Astrocyte (in vitro differentiated cells and primary cell): ENCODE data around the gene KDM6B. TPM values are rescaled to one million over a fixed set of nuclear protein-coding genes. Genes with fewer than 3 reads are reported as not detected.

Experiments
- DNase-seq: peaks from one replicate; pipeline ENCODE4 v3.0.0-alpha.2; 2010; ENCODE audit warnings: low read depth
- FAIRE-seq: peaks from 2 replicates; lab custom pipeline; 2011; peaks lifted over from hg19 to GRCh38; lab: Jason Lieb, UNC
- H2AFZ ChIP-seq: 2 replicates; pipeline ENCODE4 v1.6.0; 2012; ENCODE audit warnings: low read depth, low read length, inconsistent platforms
- H3K27ac ChIP-seq: 2 replicates; pipeline ENCODE4 v1.5.1; 2011; ENCODE audit warnings: low read depth, low read length, inconsistent platforms
- H3K27me3 ChIP-seq: 2 replicates; pipeline ENCODE4 v1.6.0; 2011; ENCODE audit warnings: low read length, inconsistent platforms; ENCODE audit not compliant: insufficient read depth
- H3K36me3 ChIP-seq: 2 replicates; pipeline ENCODE4 v1.5.1; 2011; ENCODE audit warnings: low read length, inconsistent platforms; ENCODE audit not compliant: insufficient read depth
- H3K4me1 ChIP-seq: 2 replicates; pipeline ENCODE4 v1.5.1; 2011; ENCODE audit warnings: low read length, inconsistent platforms; ENCODE audit not compliant: insufficient read depth
- H3K4me2 ChIP-seq: 2 replicates; pipeline ENCODE4 v1.6.0; 2012; ENCODE audit warnings: low read length, inconsistent platforms
- H3K4me3 ChIP-seq: 2 replicates; pipeline ENCODE4 v1.5.1; 2011; ENCODE audit warnings: low read depth, mild to moderate bottlenecking, low read length, inconsistent platforms; ENCODE audit not compliant: insufficient read depth
- H3K79me2 ChIP-seq: 2 replicates; pipeline ENCODE4 v1.6.0; 2012; ENCODE audit warnings: mild to moderate bottlenecking, low read length, inconsistent platforms; ENCODE audit not compliant: insufficient read depth
- H3K9ac ChIP-seq: 2 replicates; pipeline ENCODE4 v1.6.0; 2012; ENCODE audit warnings: mild to moderate bottlenecking, low read length, inconsistent platforms
- H3K9me3 ChIP-seq: 2 replicates; pipeline ENCODE4 v1.5.1; 2012; ENCODE audit warnings: low read depth, mild to moderate bottlenecking, low read length, inconsistent platforms; ENCODE audit not compliant: insufficient read depth
- H4K20me1 ChIP-seq: 2 replicates; pipeline ENCODE4 v1.6.0; 2012; ENCODE audit warnings: low read length, inconsistent platforms; ENCODE audit not compliant: insufficient read depth
- H3K27ac Mint-ChIP-seq: one replicate; pipeline ENCODE4 v1.8.0; 2021; ENCODE audit warnings: mild to moderate bottlenecking, mixed read lengths; ENCODE audit not compliant: unreplicated experiment
- H3K27me3 Mint-ChIP-seq: one replicate; pipeline ENCODE4 v1.8.0; 2021; ENCODE audit warnings: low read depth, mixed read lengths; ENCODE audit not compliant: unreplicated experiment
- H3K36me3 Mint-ChIP-seq: one replicate; pipeline ENCODE4 v1.8.0; 2021; ENCODE audit warnings: low read depth, mixed read lengths; ENCODE audit not compliant: unreplicated experiment
- H3K4me1 Mint-ChIP-seq: one replicate; pipeline ENCODE4 v1.8.0; 2021; ENCODE audit warnings: low read depth, mixed read lengths; ENCODE audit not compliant: unreplicated experiment
- H3K4me3 Mint-ChIP-seq: one replicate; pipeline ENCODE4 v1.8.0; 2021; ENCODE audit warnings: mild to moderate bottlenecking, moderate library complexity, mixed read lengths; ENCODE audit not compliant: unreplicated experiment
- H3K9me3 Mint-ChIP-seq: one replicate; pipeline ENCODE4 v1.8.0; 2021; ENCODE audit warnings: mild to moderate bottlenecking, mixed read lengths; ENCODE audit not compliant: unreplicated experiment
- EZH2 ChIP-seq: IDR thresholded peaks from 2 replicates; pipeline ENCODE4 v1.6.1; 2012; ENCODE audit warnings: mild to moderate bottlenecking, low read length, inconsistent platforms; ENCODE audit not compliant: insufficient read depth
- total RNA-seq: library from RNA; stranded (reverse); gene quantifications from 2 replicates; pipeline ENCODE4 v1.2.1, GENCODE V29; 2021
- TF ChIP-seq, protein P1 (sequence below): IDR thresholded peaks from 2 replicates; pipeline ENCODE4 v1.5.1; 2011; ENCODE audit warnings: low read depth, mild to moderate bottlenecking, inconsistent platforms, low read length, moderate library complexity; ENCODE audit not compliant: insufficient read depth

The KDM6B gene
- total RNA-seq, 1 donor from 2014 or later: 50.4 TPM

- Histone ChIP-seq H2AFZ (no peak overlapping the region), H3K27ac (peak overlapping the region; percentile 25), H3K9ac (peak overlapping the region; percentile 90), H3K4me2 (peak overlapping the region; percentile 94), H3K36me3 (peaks cover 17% of the 10 kb centered on the region), H3K9me3 (no peaks in the 10 kb centered on the region), H4K20me1 (peaks cover 29% of the 10 kb centered on the region), H3K27me3 (no peaks in the 10 kb centered on the region), H3K4me1 (peaks cover 35% of the 10 kb centered on the region), H3K79me2 (peaks cover 26% of the 10 kb centered on the region), H3K4me3 (peak overlapping the region; percentile 83)
- TF ChIP-seq, protein P1, sequence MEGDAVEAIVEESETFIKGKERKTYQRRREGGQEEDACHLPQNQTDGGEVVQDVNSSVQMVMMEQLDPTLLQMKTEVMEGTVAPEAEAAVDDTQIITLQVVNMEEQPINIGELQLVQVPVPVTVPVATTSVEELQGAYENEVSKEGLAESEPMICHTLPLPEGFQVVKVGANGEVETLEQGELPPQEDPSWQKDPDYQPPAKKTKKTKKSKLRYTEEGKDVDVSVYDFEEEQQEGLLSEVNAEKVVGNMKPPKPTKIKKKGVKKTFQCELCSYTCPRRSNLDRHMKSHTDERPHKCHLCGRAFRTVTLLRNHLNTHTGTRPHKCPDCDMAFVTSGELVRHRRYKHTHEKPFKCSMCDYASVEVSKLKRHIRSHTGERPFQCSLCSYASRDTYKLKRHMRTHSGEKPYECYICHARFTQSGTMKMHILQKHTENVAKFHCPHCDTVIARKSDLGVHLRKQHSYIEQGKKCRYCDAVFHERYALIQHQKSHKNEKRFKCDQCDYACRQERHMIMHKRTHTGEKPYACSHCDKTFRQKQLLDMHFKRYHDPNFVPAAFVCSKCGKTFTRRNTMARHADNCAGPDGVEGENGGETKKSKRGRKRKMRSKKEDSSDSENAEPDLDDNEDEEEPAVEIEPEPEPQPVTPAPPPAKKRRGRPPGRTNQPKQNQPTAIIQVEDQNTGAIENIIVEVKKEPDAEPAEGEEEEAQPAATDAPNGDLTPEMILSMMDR: no peak
- TF ChIP-seq EZH2: no peak
- Mint-ChIP-seq H3K4me3 (no peak overlapping the region), H3K36me3 (peaks cover 16% of the 10 kb centered on the region), H3K9me3 (no peaks in the 10 kb centered on the region), H3K4me1 (peaks cover 18% of the 10 kb centered on the region), H3K27ac (no peak overlapping the region), H3K27me3 (no peaks in the 10 kb centered on the region)
- no peak for DNase-seq
- no peak for FAIRE-seq
Measured at GRCh38 chr17:7855660-7856010, 21.6 kb downstream of the KDM6B start.

DNA sequence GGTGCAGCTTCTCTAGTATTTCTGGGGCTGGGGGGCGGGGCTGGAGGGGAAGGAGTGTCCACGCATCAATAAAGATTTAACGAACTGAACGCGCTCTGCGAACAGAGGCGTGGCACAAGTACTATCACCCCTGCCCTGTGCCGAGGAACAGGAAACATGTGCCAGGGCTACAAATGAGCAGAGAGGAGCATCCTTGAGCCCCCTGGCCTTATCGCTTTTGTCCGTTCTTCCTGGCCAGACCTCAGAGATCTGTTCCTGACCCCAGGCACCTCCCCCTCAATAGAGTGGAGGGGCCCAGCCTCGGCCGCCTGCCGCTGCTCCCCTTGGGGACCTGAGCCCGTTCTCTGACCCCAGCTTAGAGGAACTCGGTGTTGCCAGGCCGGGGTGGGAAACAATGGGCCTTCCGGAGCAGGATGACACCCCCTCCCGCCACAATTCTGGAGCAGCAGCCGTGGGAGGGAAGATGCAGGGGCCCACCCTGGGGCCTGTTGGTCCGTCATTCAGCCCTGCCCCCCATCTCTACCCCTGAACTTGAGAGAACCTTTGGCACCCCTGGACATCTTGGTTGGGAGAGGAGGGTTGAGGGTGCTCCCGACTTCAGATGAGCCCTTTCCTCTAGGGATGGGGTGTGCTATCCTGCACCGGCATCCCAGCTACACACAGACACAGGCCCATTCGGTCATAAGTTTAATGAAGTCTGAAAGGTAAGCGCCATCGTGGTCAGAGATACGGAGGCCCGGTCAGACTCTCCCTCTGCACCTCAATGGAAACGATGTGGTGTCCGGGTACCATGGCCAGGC is 22.2 kb downstream of the KDM6B start:
- peaks cover 18% of the 10 kb centered on the region for H3K4me1 Mint-ChIP-seq
- no peaks in the 10 kb centered on the region for H3K27me3 Mint-ChIP-seq
- DNase-seq (no peak), FAIRE-seq (no peak)
- Histone ChIP-seq H3K27ac (peak overlapping the region; percentile 93), H3K27me3 (no peaks in the 10 kb centered on the region), H2AFZ (peak overlapping the region; percentile 83), H4K20me1 (peaks cover 24% of the 10 kb centered on the region), H3K9me3 (no peaks in the 10 kb centered on the region), H3K9ac (peak overlapping the region; percentile 90), H3K4me3 (peak overlapping the region; percentile 83), H3K36me3 (peaks cover 17% of the 10 kb centered on the region), H3K79me2 (peaks cover 26% of the 10 kb centered on the region), H3K4me2 (peak overlapping the region; percentile 94), H3K4me1 (peaks cover 35% of the 10 kb centered on the region)
- H3K27ac Mint-ChIP-seq: no peak overlapping the region
- H3K9me3 Mint-ChIP-seq: no peaks in the 10 kb centered on the region
- TF ChIP-seq, protein P1: no peak
- TF ChIP-seq EZH2: no peak
- peaks cover 15% of the 10 kb centered on the region for H3K36me3 Mint-ChIP-seq
- no peak overlapping the region for H3K4me3 Mint-ChIP-seq
